Neural crest cell (in vitro differentiated cells): ENCODE data around the gene IWS1. TPM values are rescaled to one million over a fixed set of nuclear protein-coding genes. Genes with fewer than 3 reads are reported as not detected.

Experiments used
- DNase-seq: peaks from one replicate; pipeline ENCODE4 v3.0.0; 2021; ENCODE audit warnings: low read depth, mixed read lengths, low spot score
- H3K27ac Mint-ChIP-seq: one replicate; pipeline ENCODE4 v1.8.0; 2021; ENCODE audit warnings: mild to moderate bottlenecking, mixed read lengths; ENCODE audit not compliant: unreplicated experiment
- H3K27me3 Mint-ChIP-seq: 2 replicates; pipeline ENCODE4 v1.8.0; 2021; ENCODE audit warnings: low read depth, mild to moderate bottlenecking, mixed read lengths
- H3K36me3 Mint-ChIP-seq: 2 replicates; pipeline ENCODE4 v1.8.0; 2021; ENCODE audit warnings: low read depth, mild to moderate bottlenecking, mixed read lengths
- H3K4me1 Mint-ChIP-seq: 2 replicates; pipeline ENCODE4 v1.8.0; 2021; ENCODE audit warnings: mixed read lengths
- H3K4me3 Mint-ChIP-seq: one replicate; pipeline ENCODE4 v1.8.0; 2021; ENCODE audit warnings: mild to moderate bottlenecking, mixed read lengths
- H3K9me3 Mint-ChIP-seq: 2 replicates; pipeline ENCODE4 v1.8.0; 2021; ENCODE audit warnings: mixed read lengths
- CTCF ChIP-seq: fragments of 200-600 bp; sonication (generic); conservative IDR thresholded peaks from 2 replicates; pipeline ENCODE4 v1.5.0; 2021; ENCODE audit warnings: antibody characterized with exemption, mild to moderate bottlenecking
- total RNA-seq: library from RNA; stranded (reverse); gene quantifications from 2 replicates; pipeline ENCODE4 v1.2.1, GENCODE V29; 2021

IWS1 gene
- total RNA-seq, 1 donor from 2014 or later: 63.0 TPM

GRCh38 chr2:127475788-127476187 is 50.5 kb downstream of the IWS1 start:
- Mint-ChIP-seq H3K4me3 (no peak overlapping the region), H3K27ac (no peak overlapping the region), H3K4me1 (peaks cover 17% of the 10 kb centered on the region), H3K36me3 (peaks cover 17% of the 10 kb centered on the region), H3K27me3 (no peaks in the 10 kb centered on the region), H3K9me3 (peaks cover 9% of the 10 kb centered on the region)
- no peak for DNase-seq
- TF ChIP-seq CTCF: no peak

- no peak for DNase-seq
- no peaks in the 10 kb centered on the region for H3K4me1 Mint-ChIP-seq
- H3K27ac Mint-ChIP-seq: no peak overlapping the region
- H3K9me3 Mint-ChIP-seq: peaks cover 9% of the 10 kb centered on the region
- no peaks in the 10 kb centered on the region for H3K27me3 Mint-ChIP-seq
- TF ChIP-seq CTCF: no peak
- H3K36me3 Mint-ChIP-seq: peaks cover 26% of the 10 kb centered on the region
- H3K4me3 Mint-ChIP-seq: no peak overlapping the region
Measured at GRCh38 chr2:127472268-127472667, 54.0 kb downstream of the IWS1 start.

- peaks cover 9% of the 10 kb centered on the region for H3K9me3 Mint-ChIP-seq
- no peak for DNase-seq
- TF ChIP-seq CTCF: no peak
- peaks cover 23% of the 10 kb centered on the region for H3K36me3 Mint-ChIP-seq
- no peaks in the 10 kb centered on the region for H3K27me3 Mint-ChIP-seq
- H3K27ac Mint-ChIP-seq: no peak overlapping the region
- H3K4me1 Mint-ChIP-seq: no peaks in the 10 kb centered on the region
- no peak overlapping the region for H3K4me3 Mint-ChIP-seq
Measured at GRCh38 chr2:127471286-127471988, 54.9 kb downstream of the IWS1 start.

- H3K9me3 Mint-ChIP-seq: no peaks in the 10 kb centered on the region
- no peak overlapping the region for H3K27ac Mint-ChIP-seq
- TF ChIP-seq CTCF: no peak
- no peak for DNase-seq
- peaks cover 10% of the 10 kb centered on the region for H3K36me3 Mint-ChIP-seq
- no peaks in the 10 kb centered on the region for H3K4me1 Mint-ChIP-seq
- H3K27me3 Mint-ChIP-seq: no peaks in the 10 kb centered on the region
- H3K4me3 Mint-ChIP-seq: no peak overlapping the region
Measured at GRCh38 chr2:127469974-127470373, 56.3 kb downstream of the IWS1 start.

- no peak overlapping the region for H3K4me3 Mint-ChIP-seq
- H3K27me3 Mint-ChIP-seq: no peaks in the 10 kb centered on the region
- no peak for TF ChIP-seq CTCF
- H3K9me3 Mint-ChIP-seq: no peaks in the 10 kb centered on the region
- no peaks in the 10 kb centered on the region for H3K4me1 Mint-ChIP-seq
- H3K27ac Mint-ChIP-seq: no peak overlapping the region
- H3K36me3 Mint-ChIP-seq: peaks cover 10% of the 10 kb centered on the region
- DNase-seq: no peak
Measured at GRCh38 chr2:127469051-127469450, 57.2 kb downstream of the IWS1 start.
